Loucy (cell line): ENCODE data around the gene CPEB2.

Experiments
- EZH2phosphoT487 ChIP-seq: fragments of 200-600 bp; IDR thresholded peaks from 2 replicates; pipeline ENCODE4 v1.6.1; 2018; ENCODE audit warnings: antibody characterized with exemption, mild to moderate bottlenecking, moderate library complexity, borderline replicate concordance
- TF ChIP-seq, protein P1 (sequence below): fragments of 200-600 bp; sonication (generic); conservative IDR thresholded peaks from 2 replicates; pipeline ENCODE4 v1.5.1; 2014; ENCODE audit warnings: mild to moderate bottlenecking, antibody characterized with exemption, low read length

DNA sequence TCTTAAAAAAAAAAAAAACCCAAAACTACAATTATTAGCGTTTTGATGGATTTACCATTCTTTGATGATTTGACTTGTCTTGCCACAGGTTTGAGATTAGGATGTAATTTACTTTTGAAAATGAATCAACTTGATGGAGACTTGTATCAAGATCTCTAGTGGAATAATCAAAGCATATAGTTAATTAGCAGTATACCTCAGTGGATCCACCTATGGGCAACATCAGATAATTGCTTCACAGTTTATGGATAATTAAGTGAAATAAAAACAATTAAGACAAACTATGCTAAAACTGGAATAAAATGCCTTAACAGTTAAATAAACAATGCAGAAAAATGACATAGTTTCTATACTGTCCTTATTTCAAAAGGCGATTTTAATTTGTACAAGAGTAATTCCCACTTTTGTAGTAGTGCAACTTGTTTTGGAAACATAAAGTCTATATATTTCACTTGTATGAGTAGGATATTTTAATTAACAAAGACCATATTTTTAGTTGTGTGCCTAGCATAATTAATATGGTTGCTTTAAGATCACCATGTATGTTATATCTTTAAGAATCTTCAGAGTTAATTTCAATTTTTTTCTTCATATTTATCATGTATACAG lies 4.2 kb downstream of the CPEB2 start:
- TF ChIP-seq EZH2phosphoT487: no peak
- TF ChIP-seq, protein P1, sequence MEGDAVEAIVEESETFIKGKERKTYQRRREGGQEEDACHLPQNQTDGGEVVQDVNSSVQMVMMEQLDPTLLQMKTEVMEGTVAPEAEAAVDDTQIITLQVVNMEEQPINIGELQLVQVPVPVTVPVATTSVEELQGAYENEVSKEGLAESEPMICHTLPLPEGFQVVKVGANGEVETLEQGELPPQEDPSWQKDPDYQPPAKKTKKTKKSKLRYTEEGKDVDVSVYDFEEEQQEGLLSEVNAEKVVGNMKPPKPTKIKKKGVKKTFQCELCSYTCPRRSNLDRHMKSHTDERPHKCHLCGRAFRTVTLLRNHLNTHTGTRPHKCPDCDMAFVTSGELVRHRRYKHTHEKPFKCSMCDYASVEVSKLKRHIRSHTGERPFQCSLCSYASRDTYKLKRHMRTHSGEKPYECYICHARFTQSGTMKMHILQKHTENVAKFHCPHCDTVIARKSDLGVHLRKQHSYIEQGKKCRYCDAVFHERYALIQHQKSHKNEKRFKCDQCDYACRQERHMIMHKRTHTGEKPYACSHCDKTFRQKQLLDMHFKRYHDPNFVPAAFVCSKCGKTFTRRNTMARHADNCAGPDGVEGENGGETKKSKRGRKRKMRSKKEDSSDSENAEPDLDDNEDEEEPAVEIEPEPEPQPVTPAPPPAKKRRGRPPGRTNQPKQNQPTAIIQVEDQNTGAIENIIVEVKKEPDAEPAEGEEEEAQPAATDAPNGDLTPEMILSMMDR: peak; percentile 73
